K562 (cell line): ENCODE data around the gene SLAMF7. TPM values are rescaled to one million over a fixed set of nuclear protein-coding genes. Genes with fewer than 3 reads are reported as not detected.

Experiments
- FOXJ3 ChIP-seq: sonication (generic); formaldehyde crosslinking; IDR thresholded peaks from 2 replicates; pipeline ENCODE4 v1.4.0; 2020; ENCODE audit warnings: mild to moderate bottlenecking, missing genetic modification reagents
- NRF1 ChIP-seq, 2 experiments: fragments of 450-650 bp; IDR thresholded peaks in 1 of 2; conservative IDR thresholded peaks in 1 of 2; 2 replicates each; pipeline ENCODE4 v1.6.1; 2014; ENCODE audit warnings: mild to moderate bottlenecking in 2 of 2
- TOE1 ChIP-seq, 2 experiments: fragments of 450-650 bp in 1 of 2; sonication (generic) in 1 of 2; formaldehyde crosslinking in 1 of 2; IDR thresholded peaks; 2 replicates each; pipeline versions ENCODE4 v1.7.1 to v1.8.0; 2016 to 2022; ENCODE audit warnings: borderline replicate concordance in 2 of 2, mild to moderate bottlenecking in 2 of 2, antibody characterized with exemption in 1 of 2, inconsistent platforms in 1 of 2, low read depth in 1 of 2, missing genetic modification reagents in 1 of 2, moderate library complexity in 1 of 2
- ZNF134 ChIP-seq: fragments of 250-450 bp; sonication (Bioruptor Pico); conservative IDR thresholded peaks from 2 replicates; pipeline ENCODE4 v1.4.0; 2020
- ZZZ3 ChIP-seq: fragments of 450-650 bp; IDR thresholded peaks from 2 replicates; pipeline ENCODE4 v1.6.1; 2016; ENCODE audit warnings: antibody characterized with exemption, mild to moderate bottlenecking, moderate library complexity
- polyA plus RNA-seq, 8 experiments: library from polyadenylated mRNA; depleted of rRNA in 4 of 8; stranded (reverse) in 5 of 8; unstranded in 3 of 8; fragments of >200 nt; fragmentation: Nextera tagmentation in 2 of 8; fragmentation: Illumina TruSeq in 1 of 8; extraction: Ambion mirVana in 2 of 8; extraction: Trizol in 1 of 8; gene quantifications; 2 replicates each; pipeline versions ENCODE4 v1.2.1 to v1.2.3, GENCODE V29; 2011 to 2014; ENCODE audit warnings: inconsistent platforms in 1 of 8, missing spikeins in 1 of 8
- total RNA-seq, 7 experiments: library from RNA; depleted of rRNA in 6 of 7; stranded (reverse); fragments of >200 nt in 6 of 7; fragmentation: Illumina TruSeq in 2 of 7; extraction: Trizol in 2 of 7; gene quantifications; 2 replicates each; pipeline versions ENCODE4 v1.2.1 to v1.2.3, GENCODE V29; 2011 to 2021; ENCODE audit warnings: low replicate concordance in 1 of 7
- TF ChIP-seq, protein P1 (sequence below): fragments of 450-650 bp; formaldehyde crosslinking; IDR thresholded peaks from 2 replicates; pipeline ENCODE4 v1.4.0; 2020; ENCODE audit warnings: mild to moderate bottlenecking, mixed read lengths
- TF ChIP-seq, protein P2 (sequence below): sonication (generic); formaldehyde crosslinking; IDR thresholded peaks from 2 replicates; pipeline ENCODE4 v1.9.0; 2022; ENCODE audit warnings: mild to moderate bottlenecking, missing genetic modification reagents
- TF ChIP-seq, protein P3 (sequence below): fragments of 200-800 bp; sonication (Bioruptor generic); IDR thresholded peaks from 2 replicates; pipeline ENCODE4 v1.6.1; 2017; ENCODE audit warnings: missing genetic modification characterization, missing compliant biosample characterization
- TF ChIP-seq, protein P4 (sequence below): fragments of 200-600 bp; sonication (generic); IDR thresholded peaks from one replicate; pipeline ENCODE4 v1.6.1; 2012; ENCODE audit warnings: mild to moderate bottlenecking, low read depth, low read length, inconsistent platforms
- TF ChIP-seq, protein P5 (sequence below): fragments of 450-650 bp; IDR thresholded peaks from 2 replicates; pipeline ENCODE4 v1.6.1; 2016

Gene SLAMF7
- total and polyA plus RNA-seq, 9 of the 15 experiments (the other 6 are each of a cell fraction or from before 2014, with no cell fraction given): 0.11 to 1.2 (median 0.22) TPM; not detected in 2

DNA sequence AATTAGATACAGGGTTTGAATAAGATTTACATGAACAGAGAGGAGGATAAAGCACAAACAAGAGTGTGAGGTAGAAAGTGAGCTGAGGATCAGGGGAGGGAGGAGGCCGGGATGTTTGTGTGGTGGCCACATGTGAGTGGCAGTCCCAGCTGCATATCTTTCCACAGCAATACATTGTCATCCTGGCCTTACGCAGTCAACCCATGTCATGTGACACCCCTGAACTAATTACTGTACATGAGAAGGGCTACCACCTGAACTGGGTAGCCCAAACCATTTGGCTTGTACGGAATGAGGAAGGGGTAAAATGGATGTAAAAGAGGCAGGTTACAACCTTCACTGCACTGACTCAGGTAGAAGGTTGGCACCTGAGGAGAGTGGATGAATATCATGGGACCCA lies 4.2 kb downstream of the SLAMF7 start (continued):
- TF ChIP-seq, protein P1, sequence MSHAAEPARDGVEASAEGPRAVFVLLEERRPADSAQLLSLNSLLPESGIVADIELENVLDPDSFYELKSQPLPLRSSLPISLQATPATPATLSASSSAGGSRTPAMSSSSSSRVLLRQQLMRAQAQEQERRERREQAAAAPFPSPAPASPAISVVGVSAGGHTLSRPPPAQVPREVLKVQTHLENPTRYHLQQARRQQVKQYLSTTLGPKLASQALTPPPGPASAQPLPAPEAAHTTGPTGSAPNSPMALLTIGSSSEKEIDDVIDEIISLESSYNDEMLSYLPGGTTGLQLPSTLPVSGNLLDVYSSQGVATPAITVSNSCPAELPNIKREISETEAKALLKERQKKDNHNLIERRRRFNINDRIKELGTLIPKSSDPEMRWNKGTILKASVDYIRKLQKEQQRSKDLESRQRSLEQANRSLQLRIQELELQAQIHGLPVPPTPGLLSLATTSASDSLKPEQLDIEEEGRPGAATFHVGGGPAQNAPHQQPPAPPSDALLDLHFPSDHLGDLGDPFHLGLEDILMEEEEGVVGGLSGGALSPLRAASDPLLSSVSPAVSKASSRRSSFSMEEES (CRISPR knock-in tag): peak; percentile 95
- TF ChIP-seq ZNF134 (no peak), TOE1 (IDR thresholded peaks at IDR 0.05; ENCODE audit: borderline replicate concordance) (peak; percentile 82; the same call in 1 of the 2 replicates), TOE1 (CRISPR knock-in tag; IDR thresholded peaks at IDR 0.05; ENCODE audit: borderline replicate concordance, low read depth) (no peak), FOXJ3 (CRISPR knock-in tag) (no peak), ZZZ3 (no peak), NRF1 (conservative IDR thresholded peaks at IDR 0.05 in 1 of 2, IDR thresholded peaks at IDR 0.05 in 1 of 2) (0 out of 4 replicates have a peak, but pooled peaks of 1 of the 2 experiments have one; percentile 11)
- TF ChIP-seq, protein P2, sequence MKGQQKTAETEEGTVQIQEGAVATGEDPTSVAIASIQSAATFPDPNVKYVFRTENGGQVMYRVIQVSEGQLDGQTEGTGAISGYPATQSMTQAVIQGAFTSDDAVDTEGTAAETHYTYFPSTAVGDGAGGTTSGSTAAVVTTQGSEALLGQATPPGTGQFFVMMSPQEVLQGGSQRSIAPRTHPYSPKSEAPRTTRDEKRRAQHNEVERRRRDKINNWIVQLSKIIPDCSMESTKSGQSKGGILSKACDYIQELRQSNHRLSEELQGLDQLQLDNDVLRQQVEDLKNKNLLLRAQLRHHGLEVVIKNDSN (CRISPR knock-in tag): peak; percentile 56
- TF ChIP-seq, protein P3, sequence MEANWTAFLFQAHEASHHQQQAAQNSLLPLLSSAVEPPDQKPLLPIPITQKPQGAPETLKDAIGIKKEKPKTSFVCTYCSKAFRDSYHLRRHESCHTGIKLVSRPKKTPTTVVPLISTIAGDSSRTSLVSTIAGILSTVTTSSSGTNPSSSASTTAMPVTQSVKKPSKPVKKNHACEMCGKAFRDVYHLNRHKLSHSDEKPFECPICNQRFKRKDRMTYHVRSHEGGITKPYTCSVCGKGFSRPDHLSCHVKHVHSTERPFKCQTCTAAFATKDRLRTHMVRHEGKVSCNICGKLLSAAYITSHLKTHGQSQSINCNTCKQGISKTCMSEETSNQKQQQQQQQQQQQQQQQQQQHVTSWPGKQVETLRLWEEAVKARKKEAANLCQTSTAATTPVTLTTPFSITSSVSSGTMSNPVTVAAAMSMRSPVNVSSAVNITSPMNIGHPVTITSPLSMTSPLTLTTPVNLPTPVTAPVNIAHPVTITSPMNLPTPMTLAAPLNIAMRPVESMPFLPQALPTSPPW (CRISPR knock-in tag): peak; percentile 12; the same call in 1 of the 2 replicates
- TF ChIP-seq, protein P4, sequence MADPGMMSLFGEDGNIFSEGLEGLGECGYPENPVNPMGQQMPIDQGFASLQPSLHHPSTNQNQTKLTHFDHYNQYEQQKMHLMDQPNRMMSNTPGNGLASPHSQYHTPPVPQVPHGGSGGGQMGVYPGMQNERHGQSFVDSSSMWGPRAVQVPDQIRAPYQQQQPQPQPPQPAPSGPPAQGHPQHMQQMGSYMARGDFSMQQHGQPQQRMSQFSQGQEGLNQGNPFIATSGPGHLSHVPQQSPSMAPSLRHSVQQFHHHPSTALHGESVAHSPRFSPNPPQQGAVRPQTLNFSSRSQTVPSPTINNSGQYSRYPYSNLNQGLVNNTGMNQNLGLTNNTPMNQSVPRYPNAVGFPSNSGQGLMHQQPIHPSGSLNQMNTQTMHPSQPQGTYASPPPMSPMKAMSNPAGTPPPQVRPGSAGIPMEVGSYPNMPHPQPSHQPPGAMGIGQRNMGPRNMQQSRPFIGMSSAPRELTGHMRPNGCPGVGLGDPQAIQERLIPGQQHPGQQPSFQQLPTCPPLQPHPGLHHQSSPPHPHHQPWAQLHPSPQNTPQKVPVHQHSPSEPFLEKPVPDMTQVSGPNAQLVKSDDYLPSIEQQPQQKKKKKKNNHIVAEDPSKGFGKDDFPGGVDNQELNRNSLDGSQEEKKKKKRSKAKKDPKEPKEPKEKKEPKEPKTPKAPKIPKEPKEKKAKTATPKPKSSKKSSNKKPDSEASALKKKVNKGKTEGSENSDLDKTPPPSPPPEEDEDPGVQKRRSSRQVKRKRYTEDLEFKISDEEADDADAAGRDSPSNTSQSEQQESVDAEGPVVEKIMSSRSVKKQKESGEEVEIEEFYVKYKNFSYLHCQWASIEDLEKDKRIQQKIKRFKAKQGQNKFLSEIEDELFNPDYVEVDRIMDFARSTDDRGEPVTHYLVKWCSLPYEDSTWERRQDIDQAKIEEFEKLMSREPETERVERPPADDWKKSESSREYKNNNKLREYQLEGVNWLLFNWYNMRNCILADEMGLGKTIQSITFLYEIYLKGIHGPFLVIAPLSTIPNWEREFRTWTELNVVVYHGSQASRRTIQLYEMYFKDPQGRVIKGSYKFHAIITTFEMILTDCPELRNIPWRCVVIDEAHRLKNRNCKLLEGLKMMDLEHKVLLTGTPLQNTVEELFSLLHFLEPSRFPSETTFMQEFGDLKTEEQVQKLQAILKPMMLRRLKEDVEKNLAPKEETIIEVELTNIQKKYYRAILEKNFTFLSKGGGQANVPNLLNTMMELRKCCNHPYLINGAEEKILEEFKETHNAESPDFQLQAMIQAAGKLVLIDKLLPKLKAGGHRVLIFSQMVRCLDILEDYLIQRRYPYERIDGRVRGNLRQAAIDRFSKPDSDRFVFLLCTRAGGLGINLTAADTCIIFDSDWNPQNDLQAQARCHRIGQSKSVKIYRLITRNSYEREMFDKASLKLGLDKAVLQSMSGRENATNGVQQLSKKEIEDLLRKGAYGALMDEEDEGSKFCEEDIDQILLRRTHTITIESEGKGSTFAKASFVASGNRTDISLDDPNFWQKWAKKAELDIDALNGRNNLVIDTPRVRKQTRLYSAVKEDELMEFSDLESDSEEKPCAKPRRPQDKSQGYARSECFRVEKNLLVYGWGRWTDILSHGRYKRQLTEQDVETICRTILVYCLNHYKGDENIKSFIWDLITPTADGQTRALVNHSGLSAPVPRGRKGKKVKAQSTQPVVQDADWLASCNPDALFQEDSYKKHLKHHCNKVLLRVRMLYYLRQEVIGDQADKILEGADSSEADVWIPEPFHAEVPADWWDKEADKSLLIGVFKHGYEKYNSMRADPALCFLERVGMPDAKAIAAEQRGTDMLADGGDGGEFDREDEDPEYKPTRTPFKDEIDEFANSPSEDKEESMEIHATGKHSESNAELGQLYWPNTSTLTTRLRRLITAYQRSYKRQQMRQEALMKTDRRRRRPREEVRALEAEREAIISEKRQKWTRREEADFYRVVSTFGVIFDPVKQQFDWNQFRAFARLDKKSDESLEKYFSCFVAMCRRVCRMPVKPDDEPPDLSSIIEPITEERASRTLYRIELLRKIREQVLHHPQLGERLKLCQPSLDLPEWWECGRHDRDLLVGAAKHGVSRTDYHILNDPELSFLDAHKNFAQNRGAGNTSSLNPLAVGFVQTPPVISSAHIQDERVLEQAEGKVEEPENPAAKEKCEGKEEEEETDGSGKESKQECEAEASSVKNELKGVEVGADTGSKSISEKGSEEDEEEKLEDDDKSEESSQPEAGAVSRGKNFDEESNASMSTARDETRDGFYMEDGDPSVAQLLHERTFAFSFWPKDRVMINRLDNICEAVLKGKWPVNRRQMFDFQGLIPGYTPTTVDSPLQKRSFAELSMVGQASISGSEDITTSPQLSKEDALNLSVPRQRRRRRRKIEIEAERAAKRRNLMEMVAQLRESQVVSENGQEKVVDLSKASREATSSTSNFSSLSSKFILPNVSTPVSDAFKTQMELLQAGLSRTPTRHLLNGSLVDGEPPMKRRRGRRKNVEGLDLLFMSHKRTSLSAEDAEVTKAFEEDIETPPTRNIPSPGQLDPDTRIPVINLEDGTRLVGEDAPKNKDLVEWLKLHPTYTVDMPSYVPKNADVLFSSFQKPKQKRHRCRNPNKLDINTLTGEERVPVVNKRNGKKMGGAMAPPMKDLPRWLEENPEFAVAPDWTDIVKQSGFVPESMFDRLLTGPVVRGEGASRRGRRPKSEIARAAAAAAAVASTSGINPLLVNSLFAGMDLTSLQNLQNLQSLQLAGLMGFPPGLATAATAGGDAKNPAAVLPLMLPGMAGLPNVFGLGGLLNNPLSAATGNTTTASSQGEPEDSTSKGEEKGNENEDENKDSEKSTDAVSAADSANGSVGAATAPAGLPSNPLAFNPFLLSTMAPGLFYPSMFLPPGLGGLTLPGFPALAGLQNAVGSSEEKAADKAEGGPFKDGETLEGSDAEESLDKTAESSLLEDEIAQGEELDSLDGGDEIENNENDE: no peak
- TF ChIP-seq, protein P5, sequence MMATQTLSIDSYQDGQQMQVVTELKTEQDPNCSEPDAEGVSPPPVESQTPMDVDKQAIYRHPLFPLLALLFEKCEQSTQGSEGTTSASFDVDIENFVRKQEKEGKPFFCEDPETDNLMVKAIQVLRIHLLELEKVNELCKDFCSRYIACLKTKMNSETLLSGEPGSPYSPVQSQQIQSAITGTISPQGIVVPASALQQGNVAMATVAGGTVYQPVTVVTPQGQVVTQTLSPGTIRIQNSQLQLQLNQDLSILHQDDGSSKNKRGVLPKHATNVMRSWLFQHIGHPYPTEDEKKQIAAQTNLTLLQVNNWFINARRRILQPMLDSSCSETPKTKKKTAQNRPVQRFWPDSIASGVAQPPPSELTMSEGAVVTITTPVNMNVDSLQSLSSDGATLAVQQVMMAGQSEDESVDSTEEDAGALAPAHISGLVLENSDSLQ: peak; percentile 82
